HEK293 (cell line): ENCODE measurements around the gene CYP2A6.
A peak's percentile ranks its signal among the peaks of the same experiment; 100 is the strongest.

ENCODE experiments used
- BCL11A ChIP-seq: fragments of 450-650 bp; formaldehyde crosslinking; IDR thresholded peaks from 2 replicates; pipeline ENCODE4 v1.5.1; 2016; ENCODE audit warnings: low read depth, missing biosample characterization, missing genetic modification characterization
- HOXC10 ChIP-seq: sonication (generic); formaldehyde crosslinking; IDR thresholded peaks from 2 replicates; pipeline ENCODE4 v1.8.1; 2023; ENCODE audit warnings: mild to moderate bottlenecking, missing genetic modification reagents
- KLF1 ChIP-seq: fragments of 450-650 bp; formaldehyde crosslinking; IDR thresholded peaks from 2 replicates; pipeline ENCODE4 v1.5.1; 2016; ENCODE audit warnings: missing biosample characterization, missing genetic modification characterization
- KLF8 ChIP-seq: fragments of 450-650 bp; formaldehyde crosslinking; IDR thresholded peaks from 2 replicates; pipeline ENCODE4 v1.5.1; 2016; ENCODE audit warnings: missing biosample characterization, missing genetic modification characterization
- KLF9 ChIP-seq: fragments of 450-650 bp; formaldehyde crosslinking; IDR thresholded peaks from 2 replicates; pipeline ENCODE4 v1.5.1; 2016; ENCODE audit warnings: missing biosample characterization, missing genetic modification characterization, low read depth
- PBX3 ChIP-seq: sonication (generic); formaldehyde crosslinking; IDR thresholded peaks from 2 replicates; pipeline ENCODE4 v1.8.1; 2022; ENCODE audit warnings: mild to moderate bottlenecking, moderate library complexity, missing genetic modification reagents
- PRDM10 ChIP-seq: fragments of 450-650 bp; formaldehyde crosslinking; IDR thresholded peaks from 2 replicates; pipeline ENCODE4 v1.5.1; 2016; ENCODE audit warnings: missing biosample characterization, missing genetic modification characterization
- SP7 ChIP-seq: fragments of 450-650 bp; formaldehyde crosslinking; IDR thresholded peaks from 2 replicates; pipeline ENCODE4 v1.5.1; 2016; ENCODE audit warnings: missing biosample characterization, missing genetic modification characterization
- ZFP3 ChIP-seq: fragments of 450-650 bp; formaldehyde crosslinking; IDR thresholded peaks from 2 replicates; pipeline ENCODE4 v1.5.1; 2016; ENCODE audit warnings: low read depth, missing biosample characterization, missing genetic modification characterization
- ZFP37 ChIP-seq: fragments of 450-650 bp; formaldehyde crosslinking; IDR thresholded peaks from 2 replicates; pipeline ENCODE4 v1.5.1; 2016; ENCODE audit warnings: missing biosample characterization, missing genetic modification characterization
- ZNF10 ChIP-seq: fragments of 450-650 bp; formaldehyde crosslinking; IDR thresholded peaks from 2 replicates; pipeline ENCODE4 v1.5.1; 2017; ENCODE audit warnings: missing biosample characterization, missing genetic modification characterization
- ZNF112 ChIP-seq: fragments of 450-650 bp; formaldehyde crosslinking; IDR thresholded peaks from 2 replicates; pipeline ENCODE4 v1.5.0; 2017; ENCODE audit warnings: missing biosample characterization, missing genetic modification characterization
- ZNF121 ChIP-seq: fragments of 450-650 bp; formaldehyde crosslinking; IDR thresholded peaks from 2 replicates; pipeline ENCODE4 v1.5.1; 2016; ENCODE audit warnings: missing biosample characterization, missing genetic modification characterization
- ZNF140 ChIP-seq: fragments of 450-650 bp; formaldehyde crosslinking; IDR thresholded peaks from 2 replicates; pipeline ENCODE4 v1.5.1; 2016; ENCODE audit warnings: missing biosample characterization, missing genetic modification characterization
- ZNF174 ChIP-seq: fragments of 450-650 bp; formaldehyde crosslinking; IDR thresholded peaks from 2 replicates; pipeline ENCODE4 v1.5.0; 2017; ENCODE audit warnings: missing biosample characterization, mild to moderate bottlenecking, missing genetic modification characterization
- ZNF175 ChIP-seq: fragments of 450-650 bp; formaldehyde crosslinking; IDR thresholded peaks from 2 replicates; pipeline ENCODE4 v1.5.1; 2016; ENCODE audit warnings: missing biosample characterization, missing genetic modification characterization
- ZNF266 ChIP-seq: fragments of 450-650 bp; formaldehyde crosslinking; IDR thresholded peaks from 2 replicates; pipeline ENCODE4 v1.5.1; 2016; ENCODE audit warnings: missing biosample characterization, missing genetic modification characterization, low read depth
- ZNF292 ChIP-seq: fragments of 450-650 bp; formaldehyde crosslinking; IDR thresholded peaks from 2 replicates; pipeline ENCODE4 v1.5.1; 2016; ENCODE audit warnings: low read depth, missing biosample characterization, missing genetic modification characterization, borderline replicate concordance
- ZNF394 ChIP-seq: fragments of 450-650 bp; formaldehyde crosslinking; IDR thresholded peaks from 2 replicates; pipeline ENCODE4 v1.5.1; 2016; ENCODE audit warnings: missing biosample characterization, missing genetic modification characterization, mild to moderate bottlenecking, moderate library complexity, borderline replicate concordance
- ZNF514 ChIP-seq: fragments of 450-650 bp; formaldehyde crosslinking; IDR thresholded peaks from 2 replicates; pipeline ENCODE4 v1.5.1; 2016; ENCODE audit warnings: missing biosample characterization, missing genetic modification characterization
- ZNF529 ChIP-seq: fragments of 450-650 bp; formaldehyde crosslinking; IDR thresholded peaks from 2 replicates; pipeline ENCODE4 v1.5.1; 2017; ENCODE audit warnings: missing genetic modification characterization, missing biosample characterization; ENCODE audit not compliant: insufficient replicate concordance
- ZNF610 ChIP-seq: fragments of 450-650 bp; formaldehyde crosslinking; IDR thresholded peaks from 2 replicates; pipeline ENCODE4 v1.5.1; 2016; ENCODE audit warnings: missing biosample characterization, missing genetic modification characterization, borderline replicate concordance
- ZNF623 ChIP-seq: fragments of 450-650 bp; formaldehyde crosslinking; IDR thresholded peaks from 2 replicates; pipeline ENCODE4 v1.5.1; 2016; ENCODE audit warnings: missing biosample characterization, missing genetic modification characterization
- ZNF626 ChIP-seq: fragments of 450-650 bp; sonication (Bioruptor Pico); formaldehyde crosslinking; IDR thresholded peaks from 2 replicates; pipeline ENCODE4 v1.5.1; 2018; ENCODE audit warnings: missing biosample characterization, missing genetic modification characterization, inconsistent platforms
- ZNF664 ChIP-seq: fragments of 450-650 bp; formaldehyde crosslinking; IDR thresholded peaks from 2 replicates; pipeline ENCODE4 v1.5.1; 2016; ENCODE audit warnings: missing biosample characterization, missing genetic modification characterization
- ZNF747 ChIP-seq: fragments of 450-650 bp; formaldehyde crosslinking; IDR thresholded peaks from 2 replicates; pipeline ENCODE4 v1.5.1; 2016; ENCODE audit warnings: missing biosample characterization, missing genetic modification characterization
- ZSCAN23 ChIP-seq: fragments of 450-650 bp; formaldehyde crosslinking; IDR thresholded peaks from 2 replicates; pipeline ENCODE4 v1.5.1; 2016; ENCODE audit warnings: missing biosample characterization, missing genetic modification characterization
- TF ChIP-seq, protein P1 (sequence below): fragments of 450-650 bp; formaldehyde crosslinking; IDR thresholded peaks from 2 replicates; pipeline ENCODE4 v1.5.1; 2016; ENCODE audit warnings: missing biosample characterization, missing genetic modification characterization
- TF ChIP-seq, protein P2 (sequence below): fragments of 450-650 bp; formaldehyde crosslinking; IDR thresholded peaks from 2 replicates; pipeline ENCODE4 v1.5.1; 2016; ENCODE audit warnings: missing biosample characterization, missing genetic modification characterization

CYP2A6 gene

DNA sequence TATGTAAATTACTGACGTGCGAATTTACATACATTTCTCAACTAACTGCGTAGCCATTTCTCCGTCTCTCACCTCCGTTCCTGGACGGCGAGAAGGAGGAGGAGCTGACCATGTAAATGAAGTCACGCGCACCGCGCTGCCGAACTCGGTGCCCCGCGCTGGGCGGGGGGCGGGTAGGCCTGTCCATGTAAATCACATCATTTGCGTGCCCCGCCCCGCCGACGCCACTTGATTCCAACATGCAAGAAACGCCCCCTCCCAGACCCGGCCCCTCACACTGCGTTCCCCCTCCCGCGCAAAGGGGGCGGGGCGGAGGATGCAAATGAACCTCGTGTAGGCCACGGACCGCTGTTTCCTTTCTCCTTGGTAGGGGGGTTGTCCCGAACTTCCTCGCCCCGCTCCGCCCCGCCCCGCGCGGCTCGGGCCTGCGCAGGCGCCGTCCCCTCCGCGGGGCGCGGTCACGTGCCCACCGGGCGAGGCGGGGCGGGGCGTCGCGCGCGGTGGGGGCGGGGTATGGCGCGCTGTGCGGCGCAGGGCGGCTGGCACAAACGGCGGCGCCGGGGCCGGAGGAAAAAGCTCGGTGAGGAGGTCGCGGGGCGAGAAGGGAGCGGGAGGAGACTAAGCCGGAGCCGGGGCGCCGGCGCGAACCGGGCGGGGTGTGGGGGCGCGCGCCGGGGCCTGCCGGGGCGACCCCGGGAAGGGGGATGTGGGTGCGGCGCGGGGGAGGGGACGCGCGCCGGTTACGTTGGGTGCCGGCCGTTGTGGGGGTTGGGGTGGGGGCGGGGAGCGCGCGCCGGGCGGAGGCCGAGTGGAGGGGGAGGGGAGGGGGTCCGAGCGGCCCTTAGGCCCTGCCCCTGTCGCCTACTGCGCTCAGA is 51.3 kb downstream of the CYP2A6 start, which contains the start of gene EGLN2 (continued):
- peak; percentile 94 for TF ChIP-seq PRDM10
- TF ChIP-seq, protein P1, sequence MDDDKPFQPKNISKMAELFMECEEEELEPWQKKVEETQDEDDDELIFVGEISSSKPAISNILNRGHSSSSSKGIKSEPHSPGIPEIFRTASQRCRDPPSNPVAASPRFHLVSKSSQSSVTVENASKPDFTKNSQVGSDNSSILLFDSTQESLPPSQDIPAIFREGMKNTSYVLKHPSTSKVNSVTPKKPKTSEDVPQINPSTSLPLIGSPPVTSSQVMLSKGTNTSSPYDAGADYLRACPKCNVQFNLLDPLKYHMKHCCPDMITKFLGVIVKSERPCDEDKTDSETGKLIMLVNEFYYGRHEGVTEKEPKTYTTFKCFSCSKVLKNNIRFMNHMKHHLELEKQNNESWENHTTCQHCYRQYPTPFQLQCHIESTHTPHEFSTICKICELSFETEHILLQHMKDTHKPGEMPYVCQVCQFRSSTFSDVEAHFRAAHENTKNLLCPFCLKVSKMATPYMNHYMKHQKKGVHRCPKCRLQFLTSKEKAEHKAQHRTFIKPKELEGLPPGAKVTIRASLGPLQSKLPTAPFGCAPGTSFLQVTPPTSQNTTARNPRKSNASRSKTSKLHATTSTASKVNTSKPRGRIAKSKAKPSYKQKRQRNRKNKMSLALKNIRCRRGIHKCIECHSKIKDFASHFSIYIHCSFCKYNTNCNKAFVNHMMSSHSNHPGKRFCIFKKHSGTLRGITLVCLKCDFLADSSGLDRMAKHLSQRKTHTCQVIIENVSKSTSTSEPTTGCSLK (tag by site-specific recombination) = no peak
- TF ChIP-seq ZNF266 (tag by site-specific recombination) = no peak
- TF ChIP-seq ZSCAN23 (tag by site-specific recombination) = no peak
- no peak for TF ChIP-seq ZNF175
- TF ChIP-seq ZNF174 = no peak
- no peak for TF ChIP-seq ZNF610 (tag by site-specific recombination)
- TF ChIP-seq ZNF529 (tag by site-specific recombination) = no peak
- peak; percentile 14; the same call in 1 of the 2 replicates for TF ChIP-seq ZNF394
- TF ChIP-seq HOXC10 (CRISPR knock-in tag) = no peak
- TF ChIP-seq ZNF121 (tag by site-specific recombination) = no peak
- TF ChIP-seq SP7 (tag by site-specific recombination) = no peak; the same call in 1 of the 2 replicates
- no peak for TF ChIP-seq ZNF140
- no peak for TF ChIP-seq ZFP3 (tag by site-specific recombination)
- TF ChIP-seq ZNF664 (tag by site-specific recombination) = peak; percentile 99; the same call in 1 of the 2 replicates
- no peak for TF ChIP-seq ZFP37
- peak; percentile 99 for TF ChIP-seq KLF8 (tag by site-specific recombination)
- TF ChIP-seq, protein P2, sequence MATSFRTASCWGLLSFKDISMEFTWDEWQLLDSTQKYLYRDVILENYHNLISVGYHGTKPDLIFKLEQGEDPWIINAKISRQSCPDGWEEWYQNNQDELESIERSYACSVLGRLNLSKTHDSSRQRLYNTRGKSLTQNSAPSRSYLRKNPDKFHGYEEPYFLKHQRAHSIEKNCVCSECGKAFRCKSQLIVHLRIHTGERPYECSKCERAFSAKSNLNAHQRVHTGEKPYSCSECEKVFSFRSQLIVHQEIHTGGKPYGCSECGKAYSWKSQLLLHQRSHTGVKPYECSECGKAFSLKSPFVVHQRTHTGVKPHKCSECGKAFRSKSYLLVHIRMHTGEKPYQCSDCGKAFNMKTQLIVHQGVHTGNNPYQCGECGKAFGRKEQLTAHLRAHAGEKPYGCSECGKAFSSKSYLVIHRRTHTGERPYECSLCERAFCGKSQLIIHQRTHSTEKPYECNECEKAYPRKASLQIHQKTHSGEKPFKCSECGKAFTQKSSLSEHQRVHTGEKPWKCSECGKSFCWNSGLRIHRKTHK (tag by site-specific recombination) = no peak
- TF ChIP-seq ZNF747 (tag by site-specific recombination) = no peak
- no peak for TF ChIP-seq PBX3
- TF ChIP-seq ZNF10 = no peak
- peak; percentile 94 for TF ChIP-seq KLF1 (tag by site-specific recombination)
- TF ChIP-seq ZNF292 (tag by site-specific recombination) = no peak
- no peak for TF ChIP-seq BCL11A (tag by site-specific recombination)
- TF ChIP-seq ZNF626 (tag by site-specific recombination) = no peak
- peak; percentile 97 for TF ChIP-seq KLF9 (tag by site-specific recombination)
- no peak for TF ChIP-seq ZNF514
- TF ChIP-seq ZNF112 (tag by site-specific recombination) = no peak
- TF ChIP-seq ZNF623 = no peak
